Activated CD8-positive, alpha-beta memory T cell treated with anti-CD3 and anti-CD28 coated beads, Interleukin-2, amount 50 U/mL, for 1 hour (primary cell): ENCODE measurements around the gene COL1A2.

ENCODE experiments used
- DNase-seq: peaks from one replicate; pipeline ENCODE4 v3.0.0-alpha.2; 2020; ENCODE audit errors: extremely low read depth

Gene COL1A2

GRCh38 chr7:94394437-94395140, at the start of gene COL1A2:
TSS of gene COL1A2 (plus strand) at chr7:94394895. CDS start at chr7:94395032, 137 bp downstream.
- no peak for DNase-seq

GRCh38 chr7:94345907-94346306, 48.8 kb upstream of the COL1A2 start:
- DNase-seq, result no peak

- no peak for DNase-seq
These were observed 46.6 kb upstream of the COL1A2 start for GRCh38 chr7:94348142-94348541.

GRCh38 chr7:94350734-94351133, 44.0 kb upstream of the COL1A2 start:
- DNase-seq, result no peak

GRCh38 chr7:94351703-94352102, 43.0 kb upstream of the COL1A2 start:
- no peak for DNase-seq

GRCh38 chr7:94352887-94353286, 41.8 kb upstream of the COL1A2 start:
- no peak for DNase-seq

- DNase-seq, result no peak
These were observed 39.7 kb upstream of the COL1A2 start for GRCh38 chr7:94354953-94355352.

GRCh38 chr7:94355454-94355853, 39.2 kb upstream of the COL1A2 start:
- no peak for DNase-seq

GRCh38 chr7:94357076-94357475, 37.6 kb upstream of the COL1A2 start:
- DNase-seq, result no peak

GRCh38 chr7:94360926-94361325, 33.8 kb upstream of the COL1A2 start:
- DNase-seq, result no peak

GRCh38 chr7:94362276-94362675, 32.4 kb upstream of the COL1A2 start:
- DNase-seq, result no peak

- DNase-seq, result no peak
These were observed 29.9 kb upstream of the COL1A2 start for GRCh38 chr7:94364816-94365215.

GRCh38 chr7:94366163-94366562, 28.5 kb upstream of the COL1A2 start:
- no peak for DNase-seq

GRCh38 chr7:94366832-94367231, 27.9 kb upstream of the COL1A2 start:
- DNase-seq, result no peak

GRCh38 chr7:94367949-94368348, 26.7 kb upstream of the COL1A2 start:
- DNase-seq, result no peak

GRCh38 chr7:94368371-94368791, 26.3 kb upstream of the COL1A2 start:
- no peak for DNase-seq

GRCh38 chr7:94374231-94374630, 20.5 kb upstream of the COL1A2 start:
- DNase-seq, result no peak

GRCh38 chr7:94374721-94375566, 19.8 kb upstream of the COL1A2 start:
- DNase-seq, result no peak

- no peak for DNase-seq
These were observed 19.0 kb upstream of the COL1A2 start for GRCh38 chr7:94375691-94376090.

- DNase-seq, result no peak
These were observed 18.4 kb upstream of the COL1A2 start for GRCh38 chr7:94376281-94376680.

GRCh38 chr7:94378356-94378755, 16.3 kb upstream of the COL1A2 start:
- DNase-seq, result no peak

GRCh38 chr7:94380264-94380663, 14.4 kb upstream of the COL1A2 start:
- no peak for DNase-seq

GRCh38 chr7:94382132-94382531, 12.6 kb upstream of the COL1A2 start:
- DNase-seq, result no peak
